HEK293 (cell line): ENCODE data around the gene GLIS1.

ENCODE experiments used
- CTCF ChIA-PET: fragments of 350-600 bp; formaldehyde crosslinking; extraction: SDS; loops from one replicate; lab custom pipeline; 2021; ENCODE audit warnings: antibody characterized with exemption; lab: Yijun Ruan, JAX
- POLR2A ChIA-PET: fragments of 300-600 bp; formaldehyde crosslinking; extraction: SDS; loops from one replicate; lab custom pipeline; 2020; ENCODE audit warnings: antibody characterized with exemption, inconsistent platforms; lab: Yijun Ruan, JAX
- H3K27ac ChIP-seq: fragments of 200-500 bp; sonication (Bioruptor generic); 2 replicates; pipeline ENCODE4 v1.5.1; 2014; ENCODE audit warnings: low read depth, low read length, control low read depth, inconsistent platforms; ENCODE audit errors: extremely low read depth
- H3K36me3 ChIP-seq, 2 experiments: fragments of 200-500 bp in 1 of 2; sonication (Bioruptor generic) in 1 of 2; 1 replicate in 1 of 2; 2 replicates in 1 of 2; pipeline ENCODE4 v1.5.1; 2014 to 2017; ENCODE audit warnings: inconsistent platforms in 2 of 2, low read length in 2 of 2; ENCODE audit not compliant: control insufficient read depth in 2 of 2, insufficient read depth in 1 of 2
- H3K4me1 ChIP-seq: fragments of 200-500 bp; sonication (Bioruptor generic); 2 replicates; pipeline ENCODE4 v1.5.1; 2014; ENCODE audit warnings: mild to moderate bottlenecking, low read length, inconsistent platforms; ENCODE audit not compliant: control insufficient read depth, insufficient read depth
- H3K4me3 ChIP-seq: 2 replicates; pipeline ENCODE4 v1.5.1; 2011; ENCODE audit warnings: low read depth, mild to moderate bottlenecking, control low read depth, low read length, moderate library complexity
- H3K9me3 ChIP-seq: fragments of 200-500 bp; sonication (Bioruptor generic); 2 replicates; pipeline ENCODE4 v1.5.1; 2014; ENCODE audit warnings: low read depth, low read length, inconsistent platforms; ENCODE audit not compliant: control insufficient read depth, insufficient read depth
- CTCF ChIP-seq: fragments of 450-650 bp; formaldehyde crosslinking; IDR thresholded peaks from 2 replicates; pipeline ENCODE4 v1.5.1; 2016; ENCODE audit warnings: missing biosample characterization, missing genetic modification characterization
- GLI2 ChIP-seq: fragments of 450-650 bp; formaldehyde crosslinking; IDR thresholded peaks from 2 replicates; pipeline ENCODE4; 2017; ENCODE audit warnings: missing biosample characterization, missing genetic modification characterization, low read depth, borderline replicate concordance
- RBAK ChIP-seq: fragments of 450-650 bp; formaldehyde crosslinking; IDR thresholded peaks from 2 replicates; pipeline ENCODE4 v1.5.1; 2016; ENCODE audit warnings: missing biosample characterization, missing genetic modification characterization
- SETDB1 ChIP-seq: IDR thresholded peaks from one replicate; pipeline ENCODE4 v1.6.1; 2017; ENCODE audit warnings: mild to moderate bottlenecking, low read length, moderate library complexity, mixed read lengths; ENCODE audit not compliant: insufficient read length
- SP3 ChIP-seq: fragments of 450-650 bp; formaldehyde crosslinking; IDR thresholded peaks from 2 replicates; pipeline ENCODE4 v1.5.1; 2016; ENCODE audit warnings: missing biosample characterization, missing genetic modification characterization
- ZBTB10 ChIP-seq: fragments of 450-650 bp; formaldehyde crosslinking; IDR thresholded peaks from 2 replicates; pipeline ENCODE4 v1.5.1; 2016; ENCODE audit warnings: missing biosample characterization, missing genetic modification characterization
- ZBTB11 ChIP-seq: fragments of 450-650 bp; formaldehyde crosslinking; conservative IDR thresholded peaks from 2 replicates; pipeline ENCODE4 v1.5.1; 2016; ENCODE audit warnings: low read depth, missing biosample characterization, missing genetic modification characterization
- ZBTB44 ChIP-seq: fragments of 450-650 bp; IDR thresholded peaks from 2 replicates; pipeline ENCODE4 v1.5.1; 2018; ENCODE audit warnings: missing biosample characterization, mild to moderate bottlenecking, missing genetic modification characterization
- ZNF202 ChIP-seq: fragments of 450-650 bp; formaldehyde crosslinking; IDR thresholded peaks from 2 replicates; pipeline ENCODE4 v1.5.1; 2016; ENCODE audit warnings: missing biosample characterization, missing genetic modification characterization, borderline replicate concordance
- ZNF211 ChIP-seq: fragments of 450-650 bp; formaldehyde crosslinking; IDR thresholded peaks from 2 replicates; pipeline ENCODE4 v1.5.1; 2016; ENCODE audit warnings: low read depth, missing biosample characterization, missing genetic modification characterization
- ZNF23 ChIP-seq: fragments of 450-650 bp; formaldehyde crosslinking; IDR thresholded peaks from 2 replicates; pipeline ENCODE4 v1.5.1; 2016; ENCODE audit warnings: missing biosample characterization, missing genetic modification characterization, borderline replicate concordance
- ZNF239 ChIP-seq: fragments of 450-650 bp; formaldehyde crosslinking; IDR thresholded peaks from 2 replicates; pipeline ENCODE4 v1.5.1; 2016; ENCODE audit warnings: missing biosample characterization, missing genetic modification characterization
- ZNF280C ChIP-seq: fragments of 450-650 bp; formaldehyde crosslinking; IDR thresholded peaks from 2 replicates; pipeline ENCODE4 v1.5.1; 2016; ENCODE audit warnings: missing biosample characterization, missing genetic modification characterization
- ZNF362 ChIP-seq: fragments of 450-650 bp; formaldehyde crosslinking; IDR thresholded peaks from 2 replicates; pipeline ENCODE4 v1.5.1; 2016; ENCODE audit warnings: missing biosample characterization, missing genetic modification characterization
- ZNF426 ChIP-seq: fragments of 450-650 bp; formaldehyde crosslinking; IDR thresholded peaks from 2 replicates; pipeline ENCODE4 v1.5.1; 2017; ENCODE audit warnings: missing biosample characterization, missing genetic modification characterization, mild to moderate bottlenecking, inconsistent platforms, moderate library complexity
- ZNF544 ChIP-seq: fragments of 450-650 bp; formaldehyde crosslinking; IDR thresholded peaks from 2 replicates; pipeline ENCODE4 v1.5.0; 2017; ENCODE audit warnings: missing biosample characterization, missing genetic modification characterization
- ZNF571 ChIP-seq: fragments of 450-650 bp; formaldehyde crosslinking; IDR thresholded peaks from 2 replicates; pipeline ENCODE4 v1.5.0; 2017; ENCODE audit warnings: missing biosample characterization, missing genetic modification characterization
- ZNF585B ChIP-seq: fragments of 450-650 bp; formaldehyde crosslinking; IDR thresholded peaks from 2 replicates; pipeline ENCODE4 v1.5.1; 2016; ENCODE audit warnings: missing biosample characterization, missing genetic modification characterization
- ZNF621 ChIP-seq: fragments of 450-650 bp; formaldehyde crosslinking; IDR thresholded peaks from 2 replicates; pipeline ENCODE4 v1.5.1; 2017; ENCODE audit warnings: missing biosample characterization, missing genetic modification characterization
- ZNF785 ChIP-seq: fragments of 450-650 bp; formaldehyde crosslinking; IDR thresholded peaks from 2 replicates; pipeline ENCODE4 v1.5.1; 2016; ENCODE audit warnings: missing biosample characterization, missing genetic modification characterization
- ZSCAN16 ChIP-seq: fragments of 450-650 bp; formaldehyde crosslinking; IDR thresholded peaks from 2 replicates; pipeline ENCODE4 v1.5.1; 2016; ENCODE audit warnings: missing biosample characterization, missing genetic modification characterization

The GLIS1 gene

GRCh38 chr1:53577761-53578100 lies 161.2 kb downstream of the GLIS1 start:
- no peaks in the 10 kb centered on the region for H3K36me3 ChIP-seq
- CTCF ChIA-PET = interaction anchor here (0.5 to 1.2 kb wide), 3 partner anchors 92 to 1201 kb away, joined by 3 to 4 read pairs (median 3); no protein-coding TSS in a partner anchor
- TF ChIP-seq RBAK (tag by site-specific recombination) (no peak), ZNF621 (tag by site-specific recombination) (no peak), ZNF585B (tag by site-specific recombination) (no peak), ZNF362 (tag by site-specific recombination) (no peak), ZNF280C (tag by site-specific recombination) (no peak), SETDB1 (no peak), SP3 (tag by site-specific recombination) (no peak), ZNF785 (tag by site-specific recombination) (no peak), GLI2 (tag by site-specific recombination) (no peak), ZNF426 (tag by site-specific recombination) (no peak), ZNF571 (tag by site-specific recombination) (no peak)
- TF ChIP-seq, all 188 proteins: peak for 0
- no peaks in the 10 kb centered on the region for H3K4me1 ChIP-seq
- no peak overlapping the region for H3K27ac ChIP-seq
- POLR2A ChIA-PET = no interaction called here
- H3K4me3 ChIP-seq = no peak overlapping the region
- no peaks in the 10 kb centered on the region for H3K9me3 ChIP-seq

- Histone ChIP-seq H3K27ac (no peak overlapping the region), H3K4me1 (no peaks in the 10 kb centered on the region; the same call in 1 of the 2 replicates), H3K9me3 (no peaks in the 10 kb centered on the region), H3K4me3 (no peak overlapping the region), H3K36me3 (no peaks in the 10 kb centered on the region)
- ChIA-PET POLR2A (no interaction called here), CTCF (interaction anchor here (0.5 to 1.2 kb wide), 3 partner anchors 91 to 1202 kb away, joined by 3 to 4 read pairs (median 3); no protein-coding TSS in a partner anchor)
- no peak for TF ChIP-seq ZSCAN16
- no peak for TF ChIP-seq ZNF544
- no peak for TF ChIP-seq ZBTB10 (tag by site-specific recombination)
- TF ChIP-seq ZNF239 (tag by site-specific recombination) = no peak
- TF ChIP-seq CTCF (tag by site-specific recombination) = no peak
- TF ChIP-seq ZBTB44 (tag by site-specific recombination) = no peak
- no peak for TF ChIP-seq ZNF23 (tag by site-specific recombination)
- TF ChIP-seq ZBTB11 (tag by site-specific recombination) = no peak
- no peak for TF ChIP-seq ZNF211 (tag by site-specific recombination)
- TF ChIP-seq ZNF202 (tag by site-specific recombination) = no peak
These were observed 161.9 kb downstream of the GLIS1 start for GRCh38 chr1:53576866-53577760.
